ENCODE data around the gene CGREF1.

The CGREF1 gene

DNA sequence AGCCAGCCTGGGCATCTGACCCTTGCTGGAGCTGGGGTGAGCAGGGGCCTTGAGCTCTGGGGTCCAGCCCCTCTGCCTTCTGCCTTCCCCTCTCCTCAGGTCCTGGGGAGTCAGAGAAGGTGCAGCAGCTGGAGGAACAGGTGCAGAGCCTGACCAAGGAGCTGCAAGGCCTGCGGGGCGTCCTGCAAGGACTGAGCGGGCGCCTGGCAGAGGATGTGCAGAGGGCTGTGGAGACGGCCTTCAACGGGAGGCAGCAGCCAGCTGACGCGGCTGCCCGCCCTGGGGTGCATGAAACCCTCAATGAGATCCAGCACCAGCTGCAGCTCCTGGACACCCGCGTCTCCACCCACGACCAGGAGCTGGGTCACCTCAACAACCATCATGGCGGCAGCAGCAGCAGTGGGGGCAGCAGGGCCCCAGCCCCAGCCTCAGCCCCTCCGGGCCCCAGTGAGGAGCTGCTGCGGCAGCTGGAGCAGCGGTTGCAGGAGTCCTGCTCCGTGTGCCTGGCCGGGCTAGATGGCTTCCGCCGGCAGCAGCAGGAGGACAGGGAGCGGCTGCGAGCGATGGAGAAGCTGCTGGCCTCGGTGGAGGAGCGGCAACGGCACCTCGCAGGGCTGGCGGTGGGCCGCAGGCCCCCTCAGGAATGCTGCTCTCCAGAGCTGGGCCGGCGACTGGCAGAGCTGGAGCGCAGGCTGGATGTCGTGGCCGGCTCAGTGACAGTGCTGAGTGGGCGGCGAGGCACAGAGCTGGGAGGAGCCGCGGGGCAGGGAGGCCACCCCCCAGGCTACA lies 36.8 kb downstream of the CGREF1 start:
- no peaks in the 10 kb centered on the region for H4K20me1 ChIP-seq (ENCODE audit: insufficient read depth, low read length)
- H3K27ac ChIP-seq (ENCODE audit: low read length) = peak overlapping the region; percentile 91
- no peaks in the 10 kb centered on the region for H3K36me3 ChIP-seq (ENCODE audit: insufficient read depth, low read length)
- no peak for ATAC-seq (ENCODE audit: insufficient read depth, low read depth)
- TF ChIP-seq, protein P1, sequence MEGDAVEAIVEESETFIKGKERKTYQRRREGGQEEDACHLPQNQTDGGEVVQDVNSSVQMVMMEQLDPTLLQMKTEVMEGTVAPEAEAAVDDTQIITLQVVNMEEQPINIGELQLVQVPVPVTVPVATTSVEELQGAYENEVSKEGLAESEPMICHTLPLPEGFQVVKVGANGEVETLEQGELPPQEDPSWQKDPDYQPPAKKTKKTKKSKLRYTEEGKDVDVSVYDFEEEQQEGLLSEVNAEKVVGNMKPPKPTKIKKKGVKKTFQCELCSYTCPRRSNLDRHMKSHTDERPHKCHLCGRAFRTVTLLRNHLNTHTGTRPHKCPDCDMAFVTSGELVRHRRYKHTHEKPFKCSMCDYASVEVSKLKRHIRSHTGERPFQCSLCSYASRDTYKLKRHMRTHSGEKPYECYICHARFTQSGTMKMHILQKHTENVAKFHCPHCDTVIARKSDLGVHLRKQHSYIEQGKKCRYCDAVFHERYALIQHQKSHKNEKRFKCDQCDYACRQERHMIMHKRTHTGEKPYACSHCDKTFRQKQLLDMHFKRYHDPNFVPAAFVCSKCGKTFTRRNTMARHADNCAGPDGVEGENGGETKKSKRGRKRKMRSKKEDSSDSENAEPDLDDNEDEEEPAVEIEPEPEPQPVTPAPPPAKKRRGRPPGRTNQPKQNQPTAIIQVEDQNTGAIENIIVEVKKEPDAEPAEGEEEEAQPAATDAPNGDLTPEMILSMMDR (IDR thresholded peaks at IDR 0.05; ENCODE audit: borderline replicate concordance, extremely low read depth, low read length, poor library complexity, severe bottlenecking) = no peak
- TF ChIP-seq EZH2 (IDR thresholded peaks at IDR 0.05; ENCODE audit: borderline replicate concordance, low read depth, low read length, severe bottlenecking) = no peak
- no peak for DNase-seq
- H2AFZ ChIP-seq (ENCODE audit: low read depth, low read length) = peak overlapping the region; percentile 81; the same call in 1 of the 2 replicates
- H3K79me2 ChIP-seq (ENCODE audit: insufficient read depth, low read length) = peaks cover 10% of the 10 kb centered on the region
- no peaks in the 10 kb centered on the region for H3K27me3 ChIP-seq (ENCODE audit: insufficient read depth, low read length, poor library complexity)
- peak overlapping the region; percentile 70 for H3K4me2 ChIP-seq (ENCODE audit: insufficient read depth, low read length)
- peak overlapping the region; percentile 57 for H3K9ac ChIP-seq (ENCODE audit: low read depth, low read length)
- no peaks in the 10 kb centered on the region for H3K9me3 ChIP-seq (ENCODE audit: insufficient read depth, low read length, severe bottlenecking)
- peaks cover 49% of the 10 kb centered on the region for H3K4me1 ChIP-seq (ENCODE audit: insufficient read depth, low read length)
- peak overlapping the region in 1 of 2 experiments; percentile 54; a peak in 2 of 4 replicates for H3K4me3 ChIP-seq (ENCODE audit: low read depth in 1 of 2, low read length in 2 of 2)

DNA sequence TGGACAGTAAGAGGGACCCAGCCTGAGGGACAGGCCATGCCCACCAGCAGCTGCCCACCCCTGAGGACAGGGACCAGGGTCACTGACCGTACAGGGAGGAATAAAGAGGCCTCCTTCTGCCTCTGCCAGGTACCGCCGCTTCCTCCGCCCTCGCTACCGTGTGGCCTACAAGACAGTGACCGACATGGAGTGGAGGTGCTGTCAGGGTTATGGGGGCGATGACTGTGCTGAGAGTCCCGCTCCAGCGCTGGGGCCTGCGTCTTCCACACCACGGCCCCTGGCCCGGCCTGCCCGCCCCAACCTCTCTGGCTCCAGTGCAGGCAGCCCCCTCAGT lies 38.4 kb downstream of the CGREF1 start:
- H4K20me1 ChIP-seq (ENCODE audit: insufficient read depth, low read length) = no peaks in the 10 kb centered on the region
- peak overlapping the region; percentile 70 for H3K4me2 ChIP-seq (ENCODE audit: insufficient read depth, low read length)
- H3K27ac ChIP-seq (ENCODE audit: low read length) = peak overlapping the region; percentile 91
- peaks cover 4% of the 10 kb centered on the region for H3K79me2 ChIP-seq (ENCODE audit: insufficient read depth, low read length)
- H3K9me3 ChIP-seq (ENCODE audit: insufficient read depth, low read length, severe bottlenecking) = no peaks in the 10 kb centered on the region
- TF ChIP-seq, protein P1 (IDR thresholded peaks at IDR 0.05; ENCODE audit: borderline replicate concordance, extremely low read depth, low read length, poor library complexity, severe bottlenecking) = no peak
- no peak for TF ChIP-seq EZH2 (IDR thresholded peaks at IDR 0.05; ENCODE audit: borderline replicate concordance, low read depth, low read length, severe bottlenecking)
- peak overlapping the region; percentile 57 for H3K9ac ChIP-seq (ENCODE audit: low read depth, low read length)
- H3K36me3 ChIP-seq (ENCODE audit: insufficient read depth, low read length) = no peaks in the 10 kb centered on the region
- DNase-seq (no peak), ATAC-seq (ENCODE audit: insufficient read depth, low read depth) (no peak)
- peak overlapping the region in 1 of 2 experiments; percentile 54; a peak in 2 of 4 replicates for H3K4me3 ChIP-seq (ENCODE audit: low read depth in 1 of 2, low read length in 2 of 2)
- peaks cover 44% of the 10 kb centered on the region for H3K4me1 ChIP-seq (ENCODE audit: insufficient read depth, low read length)
- no peaks in the 10 kb centered on the region for H3K27me3 ChIP-seq (ENCODE audit: insufficient read depth, low read length, poor library complexity)
- peak overlapping the region; percentile 81 for H2AFZ ChIP-seq (ENCODE audit: low read depth, low read length)

DNA sequence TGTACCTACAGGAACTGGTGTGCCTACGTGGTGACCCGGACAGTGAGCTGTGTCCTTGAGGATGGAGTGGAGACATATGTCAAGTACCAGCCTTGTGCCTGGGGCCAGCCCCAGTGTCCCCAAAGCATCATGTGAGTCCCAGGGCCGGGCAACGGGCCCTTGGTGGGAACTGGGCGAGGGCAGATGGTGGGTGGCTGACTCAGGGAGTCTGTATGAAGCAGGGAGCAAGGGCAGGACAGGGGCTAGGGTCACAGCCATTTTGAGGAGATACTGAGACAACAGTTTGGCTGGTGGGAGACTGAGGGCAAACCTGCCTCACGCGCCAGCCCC lies 38.8 kb downstream of the CGREF1 start:
- H3K79me2 ChIP-seq (ENCODE audit: insufficient read depth, low read length) = no peaks in the 10 kb centered on the region
- peak overlapping the region; percentile 81; the same call in 1 of the 2 replicates for H2AFZ ChIP-seq (ENCODE audit: low read depth, low read length)
- no peaks in the 10 kb centered on the region for H3K27me3 ChIP-seq (ENCODE audit: insufficient read depth, low read length, poor library complexity)
- peak overlapping the region; percentile 91; the same call in 1 of the 2 replicates for H3K27ac ChIP-seq (ENCODE audit: low read length)
- H4K20me1 ChIP-seq (ENCODE audit: insufficient read depth, low read length) = no peaks in the 10 kb centered on the region
- H3K9ac ChIP-seq (ENCODE audit: low read depth, low read length) = no peak overlapping the region
- H3K4me2 ChIP-seq (ENCODE audit: insufficient read depth, low read length) = no peak overlapping the region
- H3K4me3 ChIP-seq (ENCODE audit: low read depth in 1 of 2, low read length in 2 of 2) = no peak overlapping the region
- no peak for ATAC-seq (ENCODE audit: insufficient read depth, low read depth)
- TF ChIP-seq, protein P1 (IDR thresholded peaks at IDR 0.05; ENCODE audit: borderline replicate concordance, extremely low read depth, low read length, poor library complexity, severe bottlenecking) = no peak
- TF ChIP-seq EZH2 (IDR thresholded peaks at IDR 0.05; ENCODE audit: borderline replicate concordance, low read depth, low read length, severe bottlenecking) = no peak
- H3K4me1 ChIP-seq (ENCODE audit: insufficient read depth, low read length) = peaks cover 44% of the 10 kb centered on the region
- no peak for DNase-seq
- no peaks in the 10 kb centered on the region for H3K9me3 ChIP-seq (ENCODE audit: insufficient read depth, low read length, severe bottlenecking)
- H3K36me3 ChIP-seq (ENCODE audit: insufficient read depth, low read length) = no peaks in the 10 kb centered on the region

Data from DND-41 (cell line).